ENCODE results near the gene STEAP1.

DNA sequence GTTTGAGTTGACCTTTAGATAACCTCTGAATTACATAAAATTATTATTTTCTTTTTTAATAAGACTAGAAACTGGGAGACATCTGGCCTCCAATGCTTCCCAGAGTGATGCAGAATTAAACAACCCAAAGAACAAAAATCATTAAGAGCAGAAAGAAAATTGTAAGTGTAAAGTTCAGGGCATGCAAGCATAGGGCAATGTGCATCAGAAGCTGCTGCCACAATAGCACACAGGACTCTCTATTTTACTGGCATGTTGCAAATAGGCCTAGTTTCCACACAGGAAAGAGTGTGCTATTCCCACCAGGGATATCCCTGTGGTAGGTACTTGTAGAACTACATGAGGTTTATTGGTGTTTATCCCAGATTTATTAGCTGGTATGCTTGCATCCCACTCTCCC is 36.7 kb downstream of the STEAP1 start:
- TF ChIP-seq, protein P1, sequence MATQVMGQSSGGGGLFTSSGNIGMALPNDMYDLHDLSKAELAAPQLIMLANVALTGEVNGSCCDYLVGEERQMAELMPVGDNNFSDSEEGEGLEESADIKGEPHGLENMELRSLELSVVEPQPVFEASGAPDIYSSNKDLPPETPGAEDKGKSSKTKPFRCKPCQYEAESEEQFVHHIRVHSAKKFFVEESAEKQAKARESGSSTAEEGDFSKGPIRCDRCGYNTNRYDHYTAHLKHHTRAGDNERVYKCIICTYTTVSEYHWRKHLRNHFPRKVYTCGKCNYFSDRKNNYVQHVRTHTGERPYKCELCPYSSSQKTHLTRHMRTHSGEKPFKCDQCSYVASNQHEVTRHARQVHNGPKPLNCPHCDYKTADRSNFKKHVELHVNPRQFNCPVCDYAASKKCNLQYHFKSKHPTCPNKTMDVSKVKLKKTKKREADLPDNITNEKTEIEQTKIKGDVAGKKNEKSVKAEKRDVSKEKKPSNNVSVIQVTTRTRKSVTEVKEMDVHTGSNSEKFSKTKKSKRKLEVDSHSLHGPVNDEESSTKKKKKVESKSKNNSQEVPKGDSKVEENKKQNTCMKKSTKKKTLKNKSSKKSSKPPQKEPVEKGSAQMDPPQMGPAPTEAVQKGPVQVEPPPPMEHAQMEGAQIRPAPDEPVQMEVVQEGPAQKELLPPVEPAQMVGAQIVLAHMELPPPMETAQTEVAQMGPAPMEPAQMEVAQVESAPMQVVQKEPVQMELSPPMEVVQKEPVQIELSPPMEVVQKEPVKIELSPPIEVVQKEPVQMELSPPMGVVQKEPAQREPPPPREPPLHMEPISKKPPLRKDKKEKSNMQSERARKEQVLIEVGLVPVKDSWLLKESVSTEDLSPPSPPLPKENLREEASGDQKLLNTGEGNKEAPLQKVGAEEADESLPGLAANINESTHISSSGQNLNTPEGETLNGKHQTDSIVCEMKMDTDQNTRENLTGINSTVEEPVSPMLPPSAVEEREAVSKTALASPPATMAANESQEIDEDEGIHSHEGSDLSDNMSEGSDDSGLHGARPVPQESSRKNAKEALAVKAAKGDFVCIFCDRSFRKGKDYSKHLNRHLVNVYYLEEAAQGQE (IDR thresholded peaks at IDR 0.05; ENCODE audit: insufficient read depth in 1 of 2, low read depth in 2 of 2, low read length in 1 of 2): no peak
- TF ChIP-seq, protein P2, sequence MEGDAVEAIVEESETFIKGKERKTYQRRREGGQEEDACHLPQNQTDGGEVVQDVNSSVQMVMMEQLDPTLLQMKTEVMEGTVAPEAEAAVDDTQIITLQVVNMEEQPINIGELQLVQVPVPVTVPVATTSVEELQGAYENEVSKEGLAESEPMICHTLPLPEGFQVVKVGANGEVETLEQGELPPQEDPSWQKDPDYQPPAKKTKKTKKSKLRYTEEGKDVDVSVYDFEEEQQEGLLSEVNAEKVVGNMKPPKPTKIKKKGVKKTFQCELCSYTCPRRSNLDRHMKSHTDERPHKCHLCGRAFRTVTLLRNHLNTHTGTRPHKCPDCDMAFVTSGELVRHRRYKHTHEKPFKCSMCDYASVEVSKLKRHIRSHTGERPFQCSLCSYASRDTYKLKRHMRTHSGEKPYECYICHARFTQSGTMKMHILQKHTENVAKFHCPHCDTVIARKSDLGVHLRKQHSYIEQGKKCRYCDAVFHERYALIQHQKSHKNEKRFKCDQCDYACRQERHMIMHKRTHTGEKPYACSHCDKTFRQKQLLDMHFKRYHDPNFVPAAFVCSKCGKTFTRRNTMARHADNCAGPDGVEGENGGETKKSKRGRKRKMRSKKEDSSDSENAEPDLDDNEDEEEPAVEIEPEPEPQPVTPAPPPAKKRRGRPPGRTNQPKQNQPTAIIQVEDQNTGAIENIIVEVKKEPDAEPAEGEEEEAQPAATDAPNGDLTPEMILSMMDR (IDR thresholded peaks at IDR 0.05): no peak
- TF ChIP-seq POLR2AphosphoS5 (IDR thresholded peaks at IDR 0.05; ENCODE audit: low read depth, low read length) (no peak), TCF7L2 (IDR thresholded peaks at IDR 0.05; ENCODE audit: low read depth, low read length) (no peak)

Data from Panc1 (cell line).